ENCODE results near the gene SIPA1L3. TPM values are rescaled to one million over a fixed set of nuclear protein-coding genes. Genes with fewer than 3 reads are reported as not detected.

Gene SIPA1L3
- total RNA-seq, 2 experiments from 2014 or later, result 15.5 to 17.7 TPM

DNA sequence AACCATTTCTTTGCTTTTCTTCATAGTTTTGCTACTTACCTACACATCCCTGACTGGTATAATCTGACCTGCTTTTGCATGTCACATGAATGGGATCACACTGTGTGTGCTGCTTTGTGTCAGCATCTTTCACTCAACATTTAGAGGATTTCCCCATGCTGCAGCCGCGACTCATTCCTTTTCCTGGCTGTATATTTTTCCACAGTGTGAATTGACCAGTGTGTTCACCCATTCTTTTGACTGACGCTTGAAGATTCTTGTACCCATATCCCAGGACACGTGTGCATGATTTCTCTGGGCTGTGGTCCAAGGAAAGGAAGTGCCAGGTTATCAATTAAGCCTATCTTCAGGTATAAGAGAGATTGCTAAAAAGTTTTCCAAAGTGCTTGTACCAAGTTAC lies 198.6 kb downstream of the SIPA1L3 start:
- ChIA-PET POLR2A (no interaction called here), CTCF (no interaction called here)
- Histone ChIP-seq H3K9me3 (ENCODE audit: control insufficient read depth in 1 of 2, insufficient read depth in 1 of 2, low read length in 2 of 2) (no peaks in the 10 kb centered on the region), H3K4me1 (ENCODE audit: insufficient read depth, low read length) (no peaks in the 10 kb centered on the region), H3K4me3 (ENCODE audit: low read length) (no peak overlapping the region), H3K27me3 (ENCODE audit: control insufficient read depth in 1 of 2, insufficient read depth in 2 of 2, low read length in 2 of 2) (no peaks in the 10 kb centered on the region), H3K36me3 (ENCODE audit: insufficient read depth, low read length) (peaks cover 59% of the 10 kb centered on the region), H3K27ac (ENCODE audit: low read depth in 1 of 2, low read length in 2 of 2) (no peak overlapping the region)
- TF ChIP-seq, protein P1, sequence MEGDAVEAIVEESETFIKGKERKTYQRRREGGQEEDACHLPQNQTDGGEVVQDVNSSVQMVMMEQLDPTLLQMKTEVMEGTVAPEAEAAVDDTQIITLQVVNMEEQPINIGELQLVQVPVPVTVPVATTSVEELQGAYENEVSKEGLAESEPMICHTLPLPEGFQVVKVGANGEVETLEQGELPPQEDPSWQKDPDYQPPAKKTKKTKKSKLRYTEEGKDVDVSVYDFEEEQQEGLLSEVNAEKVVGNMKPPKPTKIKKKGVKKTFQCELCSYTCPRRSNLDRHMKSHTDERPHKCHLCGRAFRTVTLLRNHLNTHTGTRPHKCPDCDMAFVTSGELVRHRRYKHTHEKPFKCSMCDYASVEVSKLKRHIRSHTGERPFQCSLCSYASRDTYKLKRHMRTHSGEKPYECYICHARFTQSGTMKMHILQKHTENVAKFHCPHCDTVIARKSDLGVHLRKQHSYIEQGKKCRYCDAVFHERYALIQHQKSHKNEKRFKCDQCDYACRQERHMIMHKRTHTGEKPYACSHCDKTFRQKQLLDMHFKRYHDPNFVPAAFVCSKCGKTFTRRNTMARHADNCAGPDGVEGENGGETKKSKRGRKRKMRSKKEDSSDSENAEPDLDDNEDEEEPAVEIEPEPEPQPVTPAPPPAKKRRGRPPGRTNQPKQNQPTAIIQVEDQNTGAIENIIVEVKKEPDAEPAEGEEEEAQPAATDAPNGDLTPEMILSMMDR (IDR thresholded peaks at IDR 0.05), result no peak
- intact Hi-C loops (cut with DNase I, micrococcal nuclease), result no loop called here
- DNase-seq (no peak), ATAC-seq (ENCODE audit: poor library complexity) (no peak)
- H3K9me3 Mint-ChIP-seq, result no peaks in the 10 kb centered on the region
- no peaks in the 10 kb centered on the region for H3K27me3 Mint-ChIP-seq
- no peak overlapping the region for H3K27ac Mint-ChIP-seq
- H3K4me3 Mint-ChIP-seq, result no peak overlapping the region
- peaks cover 90% of the 10 kb centered on the region for H3K36me3 Mint-ChIP-seq (ENCODE audit: low read depth)
- no peaks in the 10 kb centered on the region for H3K4me1 Mint-ChIP-seq (ENCODE audit: low read depth)

- POLR2A ChIA-PET, result no interaction called here
- DNase-seq (no peak), ATAC-seq (ENCODE audit: poor library complexity) (no peak)
- no peaks in the 10 kb centered on the region for H3K9me3 Mint-ChIP-seq
- Histone ChIP-seq H3K36me3 (ENCODE audit: insufficient read depth, low read length) (peaks cover 60% of the 10 kb centered on the region), H3K9me3 (ENCODE audit: control insufficient read depth in 1 of 2, insufficient read depth in 1 of 2, low read length in 2 of 2) (peaks cover 0 to 4% of the 10 kb centered on the region in 2 experiments), H3K4me3 (ENCODE audit: low read length) (no peak overlapping the region), H3K27me3 (ENCODE audit: control insufficient read depth in 1 of 2, insufficient read depth in 2 of 2, low read length in 2 of 2) (no peaks in the 10 kb centered on the region), H3K27ac (ENCODE audit: low read depth in 1 of 2, low read length in 2 of 2) (no peak overlapping the region), H3K4me1 (ENCODE audit: insufficient read depth, low read length) (no peaks in the 10 kb centered on the region)
- TF ChIP-seq, protein P1 (IDR thresholded peaks at IDR 0.05), result no peak
- H3K36me3 Mint-ChIP-seq (ENCODE audit: low read depth), result peaks cover 90% of the 10 kb centered on the region
- H3K4me3 Mint-ChIP-seq, result no peak overlapping the region
- H3K4me1 Mint-ChIP-seq (ENCODE audit: low read depth), result no peaks in the 10 kb centered on the region
- intact Hi-C loops (cut with DNase I, micrococcal nuclease), result no loop called here
- CTCF ChIA-PET, result no interaction called here
- H3K27me3 Mint-ChIP-seq, result no peaks in the 10 kb centered on the region
- H3K27ac Mint-ChIP-seq, result no peak overlapping the region
These were observed 200.1 kb downstream of the SIPA1L3 start for GRCh38 chr19:38107129-38107528.

DNA sequence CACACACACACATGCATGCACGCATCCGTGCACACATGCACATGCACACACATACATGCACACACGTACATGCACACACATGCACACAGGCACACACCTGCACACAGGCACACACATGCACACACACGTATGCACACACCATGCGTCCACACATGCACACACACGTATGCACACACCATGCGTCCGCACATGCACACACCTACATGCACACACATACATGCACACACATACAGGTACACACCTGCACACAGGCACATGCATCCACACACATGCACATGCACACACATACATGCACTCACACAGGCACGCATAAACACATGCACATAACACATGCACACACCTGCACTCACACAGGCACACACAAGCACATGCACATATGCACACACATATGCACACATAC lies 204.9 kb downstream of the SIPA1L3 start:
- peaks cover 42% of the 10 kb centered on the region for H3K36me3 ChIP-seq (ENCODE audit: insufficient read depth, low read length)
- H3K27me3 Mint-ChIP-seq, result no peaks in the 10 kb centered on the region
- peaks cover 14% of the 10 kb centered on the region for H3K4me1 ChIP-seq (ENCODE audit: insufficient read depth, low read length)
- TF ChIP-seq, protein P1 (IDR thresholded peaks at IDR 0.05), result no peak
- DNase-seq (no peak), ATAC-seq (ENCODE audit: poor library complexity) (no peak)
- POLR2A ChIA-PET, result no interaction called here
- H3K27ac Mint-ChIP-seq, result no peak overlapping the region
- CTCF ChIA-PET, result no interaction called here
- H3K4me3 ChIP-seq (ENCODE audit: low read length), result no peak overlapping the region
- peaks cover 86% of the 10 kb centered on the region for H3K36me3 Mint-ChIP-seq (ENCODE audit: low read depth)
- H3K27ac ChIP-seq (ENCODE audit: low read depth in 1 of 2, low read length in 2 of 2), result no peak overlapping the region
- intact Hi-C loops (cut with DNase I, micrococcal nuclease), result no loop called here
- H3K4me3 Mint-ChIP-seq, result no peak overlapping the region
- H3K9me3 Mint-ChIP-seq, result no peaks in the 10 kb centered on the region
- peaks cover 9% of the 10 kb centered on the region for H3K4me1 Mint-ChIP-seq (ENCODE audit: low read depth)
- no peaks in the 10 kb centered on the region for H3K27me3 ChIP-seq (ENCODE audit: control insufficient read depth in 1 of 2, insufficient read depth in 2 of 2, low read length in 2 of 2)
- peaks cover 0 to 6% of the 10 kb centered on the region in 2 experiments for H3K9me3 ChIP-seq (ENCODE audit: control insufficient read depth in 1 of 2, insufficient read depth in 1 of 2, low read length in 2 of 2)
